HG02981 (cell line): ENCODE data around the gene RRP1B.
"Not testable (repeated sequence)": the region's sequence is repeated elsewhere in the genome, so short reads cannot be mapped to it uniquely, and the experiment has no call there.

ENCODE experiments used
- ATAC-seq: cut with Tn5 transposase; IDR thresholded peaks from one replicate; pipeline ENCODE4 v1.9.1; 2021; ENCODE audit warnings: mild to moderate bottlenecking, moderate library complexity; ENCODE audit not compliant: unreplicated experiment

RRP1B gene

GRCh38 chr21:43667191-43667904 is 8.0 kb downstream of the RRP1B start:
- no peak for ATAC-seq

- no peak for ATAC-seq
These were observed 10.7 kb downstream of the RRP1B start for GRCh38 chr21:43669828-43670605.

- no peak for ATAC-seq
These were observed 16.5 kb downstream of the RRP1B start for GRCh38 chr21:43675871-43676270.

- no peak for ATAC-seq
These were observed 17.0 kb downstream of the RRP1B start for GRCh38 chr21:43676391-43676790.

- ATAC-seq = no peak
These were observed 20.6 kb downstream of the RRP1B start for GRCh38 chr21:43679951-43680350.

GRCh38 chr21:43680421-43680820 is 21.1 kb downstream of the RRP1B start:
- ATAC-seq = not testable (repeated sequence)

GRCh38 chr21:43681650-43682049 is 22.3 kb downstream of the RRP1B start:
- no peak for ATAC-seq

- ATAC-seq = no peak
These were observed 25.1 kb downstream of the RRP1B start for GRCh38 chr21:43684424-43684823.

GRCh38 chr21:43686811-43687565 is 27.6 kb downstream of the RRP1B start:
- ATAC-seq = no peak

- no peak for ATAC-seq
These were observed 28.4 kb downstream of the RRP1B start for GRCh38 chr21:43687566-43688399.

- ATAC-seq = no peak
These were observed 29.5 kb downstream of the RRP1B start for GRCh38 chr21:43688906-43689305.

- no peak for ATAC-seq
These were observed 30.4 kb downstream of the RRP1B start for GRCh38 chr21:43689556-43690337.

GRCh38 chr21:43690346-43690745 is 31.0 kb downstream of the RRP1B start:
- ATAC-seq = no peak

- no peak for ATAC-seq
These were observed 31.9 kb downstream of the RRP1B start for GRCh38 chr21:43691086-43691795.

GRCh38 chr21:43691801-43692200 is 32.4 kb downstream of the RRP1B start:
- no peak for ATAC-seq

- no peak for ATAC-seq
These were observed 33.6 kb downstream of the RRP1B start for GRCh38 chr21:43692949-43693348.

GRCh38 chr21:43693981-43694380 is 34.6 kb downstream of the RRP1B start:
- ATAC-seq = no peak

GRCh38 chr21:43694437-43695079 is 35.2 kb downstream of the RRP1B start:
- ATAC-seq = no peak

- ATAC-seq = no peak
These were observed 36.9 kb downstream of the RRP1B start for GRCh38 chr21:43696214-43696613.
